Stimulated activated CD8-positive, alpha-beta memory T cell treated with anti-CD3 and anti-CD28 coated beads, Interleukin-7, amount 100 ng/mL, for 4 hours (primary cell): ENCODE measurements around the gene GIT2.
"Not testable (repeated sequence)": the region's sequence is repeated elsewhere in the genome, so short reads cannot be mapped to it uniquely, and the experiment has no call there.

Source experiments
- DNase-seq, 2 donors: peaks; one replicate each; pipeline ENCODE4 v3.0.0-alpha.2; 2020; ENCODE audit warnings: low read depth in 2 of 2

Gene GIT2

GRCh38 chr12:109995686-109996482, at the start of gene GIT2:
Gene GIT2 (minus strand): TSS chr12:109996368. CDS start chr12:109996224, 144 bp downstream.
- DNase-seq, result peak; percentile 91 to 93

- DNase-seq, result no peak
Observed at GRCh38 chr12:110042264-110042663, 46.1 kb upstream of the GIT2 start.

- DNase-seq, result no peak
Observed at GRCh38 chr12:110039085-110039807, 43.1 kb upstream of the GIT2 start.

- no peak for DNase-seq
Observed at GRCh38 chr12:110038741-110039084, 42.5 kb upstream of the GIT2 start.

- DNase-seq, result no peak
Observed at GRCh38 chr12:110037315-110037714, 41.1 kb upstream of the GIT2 start.

GRCh38 chr12:110035534-110036104, 39.5 kb upstream of the GIT2 start:
- DNase-seq, result no peak

- no peak for DNase-seq
Observed at GRCh38 chr12:110033888-110034287, 37.7 kb upstream of the GIT2 start.

- DNase-seq, result no peak
Observed at GRCh38 chr12:110029290-110029815, 33.2 kb upstream of the GIT2 start.

- no peak for DNase-seq
Observed at GRCh38 chr12:110028323-110028722, 32.2 kb upstream of the GIT2 start.

GRCh38 chr12:110024051-110024450, 27.9 kb upstream of the GIT2 start:
- no peak for DNase-seq

GRCh38 chr12:110023059-110023980, 27.2 kb upstream of the GIT2 start:
- DNase-seq, result no peak

- DNase-seq, result no peak
Observed at GRCh38 chr12:110020956-110021355, 24.8 kb upstream of the GIT2 start.

- no peak for DNase-seq
Observed at GRCh38 chr12:110015132-110015531, 19.0 kb upstream of the GIT2 start.

- DNase-seq, result no peak
Observed at GRCh38 chr12:110012659-110013058, 16.5 kb upstream of the GIT2 start.

GRCh38 chr12:110012137-110012536, 16.0 kb upstream of the GIT2 start:
- no peak for DNase-seq

GRCh38 chr12:110010853-110011723, 14.9 kb upstream of the GIT2 start:
- DNase-seq, result no peak

GRCh38 chr12:110008681-110009398, 12.7 kb upstream of the GIT2 start:
- not testable (repeated sequence) for DNase-seq

- no peak for DNase-seq
Observed at GRCh38 chr12:110007881-110008280, 11.7 kb upstream of the GIT2 start.

- no peak for DNase-seq
Observed at GRCh38 chr12:110006115-110006514, 9.9 kb upstream of the GIT2 start.
